Endodermal cell (in vitro differentiated cells): ENCODE data around the gene AGPS. TPM values are rescaled to one million over a fixed set of nuclear protein-coding genes. Genes with fewer than 3 reads are reported as not detected.
"Not testable (repeated sequence)": the region's sequence is repeated elsewhere in the genome, so short reads cannot be mapped to it uniquely, and the experiment has no call there.

Experiments
- DNase-seq: peaks from one replicate; pipeline ENCODE4 v3.0.0-alpha.2; 2017
- H3K27ac ChIP-seq: 2 replicates; pipeline ENCODE4 v1.5.1; 2013; ENCODE audit warnings: mild to moderate bottlenecking, low read depth, low read length, moderate library complexity
- H3K27me3 ChIP-seq: 2 replicates; pipeline ENCODE4 v1.6.1; 2013; ENCODE audit warnings: mild to moderate bottlenecking, low read length, moderate library complexity; ENCODE audit not compliant: insufficient read depth, control insufficient read depth, poor library complexity, severe bottlenecking
- H3K36me3 ChIP-seq: 2 replicates; pipeline ENCODE4 v1.7.0; 2013; ENCODE audit warnings: mild to moderate bottlenecking, low read length, moderate library complexity; ENCODE audit not compliant: control insufficient read depth, insufficient read depth
- H3K4me1 ChIP-seq: one replicate; pipeline ENCODE4 v1.7.0; 2013; ENCODE audit warnings: low read length; ENCODE audit not compliant: control insufficient read depth, insufficient read depth
- H3K4me3 ChIP-seq: 2 replicates; pipeline ENCODE4 v1.5.1; 2013; ENCODE audit warnings: mild to moderate bottlenecking, low read length, moderate library complexity
- H3K9ac ChIP-seq: 2 replicates; pipeline ENCODE4 v1.6.1; 2013; ENCODE audit warnings: mild to moderate bottlenecking, low read length, moderate library complexity; ENCODE audit not compliant: poor library complexity, severe bottlenecking; ENCODE audit errors: extremely low read depth
- H3K9me3 ChIP-seq: 2 replicates; pipeline ENCODE4 v1.6.1; 2013; ENCODE audit warnings: mild to moderate bottlenecking, low read length, moderate library complexity; ENCODE audit not compliant: control insufficient read depth
- H3K27ac Mint-ChIP-seq: 2 replicates; pipeline ENCODE4 v1.8.0; 2020; ENCODE audit warnings: mixed read lengths
- H3K27me3 Mint-ChIP-seq: 2 replicates; pipeline ENCODE4 v1.8.0; 2021; ENCODE audit warnings: mild to moderate bottlenecking, mixed read lengths; ENCODE audit not compliant: insufficient read depth
- H3K36me3 Mint-ChIP-seq: 2 replicates; pipeline ENCODE4 v1.8.0; 2020; ENCODE audit warnings: low read depth, mixed read lengths
- H3K4me1 Mint-ChIP-seq: 2 replicates; pipeline ENCODE4 v1.8.0; 2020; ENCODE audit warnings: mixed read lengths
- H3K4me3 Mint-ChIP-seq: 2 replicates; pipeline ENCODE4 v1.8.0; 2020; ENCODE audit warnings: mild to moderate bottlenecking, moderate library complexity, mixed read lengths
- H3K9me3 Mint-ChIP-seq: 2 replicates; pipeline ENCODE4 v1.8.0; 2020; ENCODE audit warnings: mild to moderate bottlenecking, mixed read lengths
- CTCF ChIP-seq: fragments of 200-600 bp; sonication (generic); conservative IDR thresholded peaks from 2 replicates; pipeline ENCODE4 v1.5.0; 2021; ENCODE audit warnings: antibody characterized with exemption, mild to moderate bottlenecking
- WGBS, 2 experiments: methylation state at CpG; one replicate each; pipeline versions ENCODE4 v1.1.5 to v1.1.7; 2013; ENCODE audit warnings: missing lambda C conversion rate in 2 of 2, mixed read lengths in 1 of 2; ENCODE audit not compliant: insufficient coverage in 1 of 2, insufficient read length in 1 of 2; 5-methylcytosine and 5-hydroxymethylcytosine counted together
- total RNA-seq, 2 donors: library from RNA; stranded (reverse); fragmentation: NEBNext Ultra II Directional in 1 of 2; extraction: Animal tissue kit (Norgen Biotek cat#: 25700) in 1 of 2; gene quantifications; 2 replicates in 1 of 2; 3 replicates in 1 of 2; pipeline ENCODE4 v1.2.1, GENCODE V29; 2021

Gene AGPS
- total RNA-seq, 2 donors from 2014 or later: 76.8 to 86.1 TPM

- DNase-seq: no peak
- no peak for TF ChIP-seq CTCF
- no peaks in the 10 kb centered on the region for H3K36me3 ChIP-seq
- Mint-ChIP-seq H3K4me3 (no peak overlapping the region), H3K27me3 (no peaks in the 10 kb centered on the region), H3K36me3 (no peaks in the 10 kb centered on the region), H3K27ac (no peak overlapping the region), H3K9me3 (no peaks in the 10 kb centered on the region), H3K4me1 (peaks cover 32% of the 10 kb centered on the region)
- peaks cover 13% of the 10 kb centered on the region for H3K4me1 ChIP-seq
- no peak overlapping the region for H3K4me3 ChIP-seq
- WGBS, 2 experiments: 95% methylated on average over 3 of the region's 3 CpGs; no CpG with 5 or more reads in 1 of the 2 experiments
- H3K27ac ChIP-seq: no peak overlapping the region
- no peak overlapping the region for H3K9ac ChIP-seq
- H3K9me3 ChIP-seq: peaks cover 9% of the 10 kb centered on the region
- H3K27me3 ChIP-seq: no peaks in the 10 kb centered on the region
These were observed 43.6 kb upstream of the AGPS start for GRCh38 chr2:177348733-177349693.

GRCh38 chr2:177350624-177351023 is 41.9 kb upstream of the AGPS start:
- WGBS, 2 experiments: 90 to 100% methylated on average over 1 of the region's 1 CpG
- H3K4me1 Mint-ChIP-seq: peaks cover 41% of the 10 kb centered on the region
- not testable (repeated sequence) for H3K27ac Mint-ChIP-seq, H3K9me3 ChIP-seq, H3K27me3 ChIP-seq, H3K4me3 ChIP-seq, DNase-seq, H3K9ac ChIP-seq, H3K36me3 Mint-ChIP-seq, H3K9me3 Mint-ChIP-seq, H3K36me3 ChIP-seq, H3K27me3 Mint-ChIP-seq, H3K4me3 Mint-ChIP-seq, H3K27ac ChIP-seq
- H3K4me1 ChIP-seq: peaks cover 13% of the 10 kb centered on the region

GRCh38 chr2:177351121-177351520 is 41.5 kb upstream of the AGPS start:
- WGBS, 2 experiments: 96% methylated on average over 1 of the region's 1 CpG; no CpG with 5 or more reads in 1 of the 2 experiments

GRCh38 chr2:177352441-177353186 is 40.0 kb upstream of the AGPS start:
- TF ChIP-seq CTCF: no peak
- Histone ChIP-seq H3K27me3 (no peaks in the 10 kb centered on the region), H3K9me3 (no peaks in the 10 kb centered on the region), H3K9ac (no peak overlapping the region), H3K27ac (no peak overlapping the region), H3K4me1 (peaks cover 13% of the 10 kb centered on the region), H3K36me3 (no peaks in the 10 kb centered on the region), H3K4me3 (no peak overlapping the region)
- Mint-ChIP-seq H3K9me3 (no peaks in the 10 kb centered on the region), H3K4me1 (peaks cover 30% of the 10 kb centered on the region), H3K36me3 (no peaks in the 10 kb centered on the region), H3K4me3 (no peak overlapping the region), H3K27ac (peak overlapping the region; percentile 53), H3K27me3 (no peaks in the 10 kb centered on the region)
- no peak for DNase-seq
- WGBS, 2 experiments: 83 to 90% methylated on average over 3 of the region's 4 CpGs

More at GRCh38 chr2:177351121-177351520, 41.5 kb upstream of the AGPS start:
- H3K4me1 Mint-ChIP-seq: peaks cover 38% of the 10 kb centered on the region
- H3K27me3 Mint-ChIP-seq, H3K4me3 Mint-ChIP-seq, H3K27ac ChIP-seq, DNase-seq, H3K27me3 ChIP-seq, H3K4me3 ChIP-seq, H3K9me3 Mint-ChIP-seq, H3K36me3 Mint-ChIP-seq, H3K9ac ChIP-seq, H3K27ac Mint-ChIP-seq, H3K9me3 ChIP-seq, H3K36me3 ChIP-seq: not testable (repeated sequence)
- H3K4me1 ChIP-seq: peaks cover 13% of the 10 kb centered on the region
